Measurements from ENCODE around the gene ZNF784.
"Not testable (repeated sequence)": the region's sequence is repeated elsewhere in the genome, so short reads cannot be mapped to it uniquely, and the experiment has no call there.

The ZNF784 gene

GRCh38 chr19:55583897-55584296 is 40.5 kb downstream of the ZNF784 start:
- DNase-seq (ENCODE audit: low spot score), result not testable (repeated sequence)

DNA sequence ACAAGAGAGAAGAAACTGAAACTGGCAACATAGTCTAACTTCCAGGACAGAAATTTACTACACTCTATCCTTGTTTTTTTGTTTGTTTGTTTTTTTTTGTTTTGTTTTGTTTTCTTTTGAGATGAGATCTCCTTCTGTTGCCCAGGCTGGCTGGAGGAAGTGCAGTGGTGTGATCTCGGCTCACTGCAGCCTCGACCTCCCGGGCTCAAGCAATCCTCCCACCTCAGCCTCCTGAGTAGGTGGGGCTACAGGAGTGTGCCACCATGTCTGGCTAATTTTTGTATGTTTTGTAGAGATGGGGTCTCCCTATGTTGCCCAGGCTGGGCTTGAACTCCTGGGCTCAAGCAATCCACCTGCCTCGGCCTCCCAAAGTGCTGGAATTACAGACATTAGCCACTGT is 42.1 kb downstream of the ZNF784 start:
- DNase-seq (ENCODE audit: low spot score), result not testable (repeated sequence)

DNA sequence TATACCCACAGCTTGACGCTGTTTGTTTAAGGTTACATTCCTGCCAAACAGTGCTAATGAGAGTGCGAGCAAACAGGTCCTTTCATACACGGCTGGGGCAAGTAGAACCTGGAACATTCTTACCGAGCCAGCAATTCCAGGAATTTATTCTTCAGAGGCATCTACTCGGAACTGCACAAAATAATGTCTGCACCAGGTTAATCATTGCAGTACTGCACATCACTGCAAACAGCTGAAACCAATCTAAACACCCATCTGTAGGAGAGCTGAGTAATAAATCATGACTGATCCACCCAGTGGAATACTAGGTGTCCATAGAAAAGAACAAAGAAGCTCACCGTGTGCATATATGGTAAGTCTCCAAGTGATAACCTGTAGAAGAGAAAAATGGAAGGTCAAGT is 42.5 kb downstream of the ZNF784 start:
- no peak for DNase-seq (ENCODE audit: low spot score)

- no peak for DNase-seq (ENCODE audit: low spot score)
Observed at GRCh38 chr19:55581145-55581822, 43.1 kb downstream of the ZNF784 start.

GRCh38 chr19:55580628-55581144 is 43.7 kb downstream of the ZNF784 start, which contains the start of gene ZNF579:
ZNF579 (minus strand) TSS chr19:55580848; CDS start chr19:55579639, 1,209 bp downstream.
- DNase-seq (ENCODE audit: low spot score), result peak; percentile 56

DNA sequence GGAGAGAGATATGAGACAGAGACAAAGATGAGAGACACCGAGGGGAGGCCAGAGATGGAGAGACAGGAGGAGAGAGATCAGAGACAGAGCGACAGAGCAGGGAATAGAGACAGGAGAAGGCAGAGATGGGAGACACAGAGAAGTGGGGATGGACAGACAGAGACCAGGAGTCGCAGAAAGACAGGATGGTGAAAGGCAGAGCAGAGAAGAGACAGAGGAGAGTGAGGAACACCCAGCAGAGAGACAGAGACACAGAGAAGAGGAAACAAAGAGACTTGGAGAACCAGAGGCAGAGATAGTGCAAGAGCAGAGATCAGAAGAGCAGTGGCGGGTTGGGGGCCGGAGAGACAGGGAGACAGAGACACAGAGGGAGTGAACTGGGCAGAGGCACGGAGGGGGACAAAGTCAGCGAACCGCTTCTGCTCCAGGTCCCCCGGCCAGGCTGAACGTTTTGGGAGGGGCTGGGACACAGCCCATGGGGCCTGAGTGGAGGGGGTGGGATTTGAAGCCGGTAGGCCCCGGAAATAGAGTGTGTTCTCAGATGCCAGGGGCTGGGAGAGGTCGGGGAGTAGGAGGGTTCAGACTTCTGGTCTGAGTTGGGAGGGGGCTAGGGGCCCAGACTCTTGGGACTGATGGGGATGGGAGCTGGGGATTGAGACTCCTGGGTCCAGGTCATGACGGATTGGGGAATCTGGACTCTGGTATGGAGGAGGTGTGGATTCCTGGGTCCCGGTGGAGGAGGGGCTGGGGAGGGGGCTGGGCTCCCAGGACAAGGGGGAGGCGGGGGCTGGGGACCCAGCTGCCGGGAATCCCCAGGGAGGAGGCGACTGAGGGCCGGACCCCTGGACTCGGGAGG is 44.4 kb downstream of the ZNF784 start:
- DNase-seq (ENCODE audit: low spot score), result no peak

DNA sequence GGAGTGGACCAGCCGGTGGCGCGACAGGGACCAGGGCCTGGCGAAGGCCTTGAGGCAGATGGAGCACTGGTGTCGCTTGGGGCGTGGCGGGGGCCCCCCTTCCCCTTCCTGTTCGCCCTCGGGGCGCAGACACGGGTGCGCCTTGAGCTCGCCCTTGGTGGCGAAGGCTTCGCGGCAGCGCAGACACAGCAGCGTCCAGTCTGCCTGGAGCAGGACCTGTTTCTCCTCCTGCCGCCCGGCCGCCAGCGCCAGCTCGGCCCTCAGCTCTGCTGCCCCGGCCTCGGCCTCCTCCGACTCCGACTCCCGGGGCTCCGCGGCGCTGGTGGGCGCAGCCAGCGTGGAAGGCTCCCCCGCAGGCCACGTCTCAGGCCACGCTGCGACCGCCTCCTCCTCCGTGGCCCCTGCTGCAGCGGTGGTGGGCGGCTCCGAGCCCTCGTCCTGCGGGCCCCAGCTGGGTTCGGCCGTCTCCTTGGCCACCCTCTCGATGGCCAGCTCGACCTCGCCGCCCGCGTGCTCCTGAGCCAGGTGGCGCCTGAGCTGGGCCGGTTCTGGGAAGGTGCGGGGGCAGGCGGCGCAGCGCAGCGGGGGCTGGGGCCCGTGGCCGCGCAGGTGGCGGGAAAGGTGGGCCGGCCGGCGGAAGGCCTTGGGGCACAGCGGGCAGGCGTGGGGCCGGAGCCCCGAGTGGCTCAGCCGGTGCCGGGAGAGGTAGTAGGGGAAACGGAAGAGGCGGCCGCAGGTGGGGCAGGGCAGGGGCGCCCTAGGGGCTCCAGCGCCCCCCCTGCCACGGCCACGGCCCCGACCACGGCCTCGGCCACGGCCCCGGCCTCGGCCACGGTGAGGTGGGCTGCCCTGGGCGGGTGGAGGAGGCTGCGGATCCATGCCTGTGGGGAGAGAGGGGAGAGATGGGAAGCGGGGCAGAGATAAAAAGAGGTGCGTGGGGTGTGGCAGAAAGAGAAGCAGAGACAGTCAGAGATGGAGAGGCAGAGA is 45.3 kb downstream of the ZNF784 start:
- DNase-seq (ENCODE audit: low spot score), result no peak

DNA sequence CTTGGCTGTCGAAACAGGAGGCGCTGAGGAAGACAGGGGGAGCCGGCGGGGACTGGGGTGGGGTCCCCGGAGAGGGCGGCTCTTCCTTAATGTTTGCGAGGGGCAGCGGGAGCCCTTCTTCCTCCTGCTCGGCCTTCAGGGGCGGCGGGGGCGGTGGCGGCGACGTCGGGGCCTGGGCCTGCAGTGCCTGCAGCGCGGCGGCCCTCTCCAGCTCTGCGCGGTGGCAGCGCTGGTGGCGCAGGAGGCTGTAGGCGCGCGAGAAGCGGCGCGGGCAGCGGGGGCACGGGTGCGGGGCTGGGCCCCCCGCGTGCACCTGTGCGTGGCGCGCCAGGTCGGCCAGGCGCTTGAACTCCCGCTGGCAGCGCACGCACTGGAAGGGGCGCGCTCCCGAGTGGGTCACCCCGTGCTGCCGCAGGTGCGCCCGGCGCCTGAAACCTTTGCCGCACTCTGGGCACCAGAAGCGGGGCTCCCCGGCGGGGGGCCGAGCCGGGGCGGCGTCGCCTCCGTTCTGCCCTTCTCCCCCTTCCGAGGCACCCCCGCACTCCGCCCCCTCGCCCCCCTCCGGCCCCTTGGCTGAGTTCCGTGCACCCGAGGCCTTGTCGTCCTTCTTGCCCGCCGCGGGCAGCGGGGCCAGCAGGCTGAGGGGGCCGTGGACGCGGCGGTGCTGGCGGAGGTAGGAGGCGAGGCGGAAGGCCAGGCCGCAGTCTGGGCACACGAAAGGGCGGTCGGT is 46.2 kb downstream of the ZNF784 start:
- no peak for DNase-seq (ENCODE audit: low spot score)

- no peak for DNase-seq (ENCODE audit: low spot score)
Observed at GRCh38 chr19:55576746-55577145, 47.6 kb downstream of the ZNF784 start.

DNA sequence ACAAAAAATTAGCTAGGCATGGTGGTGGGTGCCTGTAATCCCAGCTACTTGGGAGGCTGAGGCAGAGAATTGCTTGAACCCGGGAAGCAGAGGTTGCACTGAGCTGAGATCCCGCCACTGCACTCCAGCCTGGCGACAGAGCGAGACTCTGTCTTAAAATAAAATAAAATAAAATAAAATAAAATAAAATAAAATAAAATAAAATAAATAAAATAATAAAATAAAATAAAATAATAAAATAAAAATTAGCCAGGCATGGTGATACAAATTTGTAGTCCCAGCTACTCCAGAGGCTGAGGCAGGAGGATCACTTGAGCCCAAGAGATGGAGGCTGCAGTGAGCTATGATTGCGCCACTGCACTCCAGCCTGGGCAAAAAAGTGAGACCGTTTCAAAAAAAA is 50.4 kb downstream of the ZNF784 start:
- not testable (repeated sequence) for DNase-seq (ENCODE audit: low spot score)
